Peyer's patch (tissue), 4 donors: ENCODE results near the gene NKX6-1. TPM values are rescaled to one million over a fixed set of nuclear protein-coding genes. Genes with fewer than 3 reads are reported as not detected.
A peak's percentile ranks its signal among the peaks of the same experiment; 100 is the strongest.

Experiments
- DNase-seq, 3 donors: peaks; one replicate each; pipeline ENCODE4 v3.0.0-alpha.2; 2017 to 2019
- H3K27ac ChIP-seq, 4 donors: fragments of 200-600 bp; sonication (generic); one replicate each; pipeline ENCODE4 v1.5.1; 2016 to 2019
- H3K27me3 ChIP-seq, 2 donors: fragments of 200-600 bp; sonication (generic); one replicate each; pipeline ENCODE4 v1.5.1; 2019
- H3K36me3 ChIP-seq, 3 donors: fragments of 200-600 bp; sonication (generic); one replicate each; pipeline ENCODE4 v1.5.1; 2016 to 2019
- H3K4me1 ChIP-seq, 4 donors: fragments of 200-600 bp; sonication (generic); one replicate each; pipeline ENCODE4 v1.5.1; 2016 to 2019
- H3K4me3 ChIP-seq, 4 donors: fragments of 200-600 bp; sonication (generic); 1 replicate in 3 of 4; 2 replicates in 1 of 4; pipeline ENCODE4 v1.5.1; 2016 to 2019; ENCODE audit warnings: mild to moderate bottlenecking in 1 of 4
- H3K9me3 ChIP-seq, 4 donors: fragments of 200-600 bp; sonication (generic); one replicate each; pipeline ENCODE4 v1.5.1; 2016 to 2019; ENCODE audit warnings: mild to moderate bottlenecking in 1 of 4
- CTCF ChIP-seq, 6 experiments: fragments of 450-650 bp in 4 of 6; fragments of 200-600 bp in 2 of 6; sonication (generic) in 1 of 6; IDR thresholded peaks; one replicate each; pipeline ENCODE4 v1.5.1; 2017 to 2019; ENCODE audit warnings: antibody characterized with exemption in 6 of 6, mild to moderate bottlenecking in 3 of 6, moderate library complexity in 1 of 6
- POLR2A ChIP-seq, 2 donors: fragments of 450-650 bp; IDR thresholded peaks; one replicate each; pipeline ENCODE4 v1.5.1; 2017; ENCODE audit warnings: antibody characterized with exemption in 2 of 2, mild to moderate bottlenecking in 2 of 2, moderate library complexity in 2 of 2
- total RNA-seq, 4 donors: library from RNA; depleted of rRNA; stranded (reverse); fragments of >200 nt; gene quantifications; one replicate each; pipeline ENCODE4 v1.1.0, GENCODE V29; 2016

NKX6-1 gene
- total RNA-seq, 4 donors from 2014 or later: not detected

GRCh38 chr4:84459783-84460182, 39.3 kb downstream of the NKX6-1 start:
- Histone ChIP-seq H3K4me3 (no peak overlapping the region), H3K36me3 (no peaks in the 10 kb centered on the region), H3K4me1 (no peaks in the 10 kb centered on the region), H3K27me3 (no peaks in the 10 kb centered on the region), H3K27ac (no peak overlapping the region), H3K9me3 (no peaks in the 10 kb centered on the region)
- no peak for DNase-seq
- TF ChIP-seq POLR2A (IDR thresholded peaks at IDR 0.05) (no peak), CTCF (IDR thresholded peaks at IDR 0.05) (no peak)

- Histone ChIP-seq H3K4me1 (no peaks in the 10 kb centered on the region), H3K9me3 (no peaks in the 10 kb centered on the region), H3K27ac (no peak overlapping the region), H3K4me3 (no peak overlapping the region), H3K36me3 (no peaks in the 10 kb centered on the region), H3K27me3 (no peaks in the 10 kb centered on the region)
- no peak for TF ChIP-seq CTCF (IDR thresholded peaks at IDR 0.05)
- TF ChIP-seq POLR2A (IDR thresholded peaks at IDR 0.05): no peak
- DNase-seq: no peak
Observed at GRCh38 chr4:84456157-84456556, 42.9 kb downstream of the NKX6-1 start.

- H3K36me3 ChIP-seq: no peaks in the 10 kb centered on the region
Observed at GRCh38 chr4:84455697-84456096, 43.4 kb downstream of the NKX6-1 start.

GRCh38 chr4:84451546-84451945, 47.5 kb downstream of the NKX6-1 start:
- Histone ChIP-seq H3K27ac (no peak overlapping the region), H3K4me3 (no peak overlapping the region), H3K4me1 (no peaks in the 10 kb centered on the region), H3K9me3 (no peaks in the 10 kb centered on the region), H3K27me3 (no peaks in the 10 kb centered on the region), H3K36me3 (no peaks in the 10 kb centered on the region)
- no peak for DNase-seq
- peak in 3 of 6 experiments; percentile 3 to 32 (median 14) for TF ChIP-seq CTCF (IDR thresholded peaks at IDR 0.05)
- no peak for TF ChIP-seq POLR2A (IDR thresholded peaks at IDR 0.05)

More at GRCh38 chr4:84455697-84456096, 43.4 kb downstream of the NKX6-1 start:
- DNase-seq: no peak
- Histone ChIP-seq H3K4me1 (no peaks in the 10 kb centered on the region), H3K27ac (no peak overlapping the region), H3K4me3 (no peak overlapping the region), H3K27me3 (no peaks in the 10 kb centered on the region), H3K9me3 (no peaks in the 10 kb centered on the region)
- TF ChIP-seq POLR2A (IDR thresholded peaks at IDR 0.05): no peak
- no peak for TF ChIP-seq CTCF (IDR thresholded peaks at IDR 0.05)

GRCh38 chr4:84443523-84443922, 55.6 kb downstream of the NKX6-1 start:
- H3K27me3 ChIP-seq: no peaks in the 10 kb centered on the region
- H3K4me1 ChIP-seq: no peaks in the 10 kb centered on the region
- no peak overlapping the region for H3K4me3 ChIP-seq
- no peaks in the 10 kb centered on the region for H3K9me3 ChIP-seq
- no peak overlapping the region for H3K27ac ChIP-seq
- TF ChIP-seq CTCF (IDR thresholded peaks at IDR 0.05): no peak
- TF ChIP-seq POLR2A (IDR thresholded peaks at IDR 0.05): no peak
- H3K36me3 ChIP-seq: no peaks in the 10 kb centered on the region
- no peak for DNase-seq

- Histone ChIP-seq H3K27me3 (no peaks in the 10 kb centered on the region), H3K27ac (no peak overlapping the region), H3K9me3 (no peaks in the 10 kb centered on the region), H3K36me3 (no peaks in the 10 kb centered on the region), H3K4me1 (no peaks in the 10 kb centered on the region), H3K4me3 (no peak overlapping the region)
- no peak for TF ChIP-seq CTCF (IDR thresholded peaks at IDR 0.05)
- TF ChIP-seq POLR2A (IDR thresholded peaks at IDR 0.05): no peak
- no peak for DNase-seq
Observed at GRCh38 chr4:84442778-84443177, 56.3 kb downstream of the NKX6-1 start.
